ENCODE data around the gene EXOC3.

The EXOC3 gene

DNA sequence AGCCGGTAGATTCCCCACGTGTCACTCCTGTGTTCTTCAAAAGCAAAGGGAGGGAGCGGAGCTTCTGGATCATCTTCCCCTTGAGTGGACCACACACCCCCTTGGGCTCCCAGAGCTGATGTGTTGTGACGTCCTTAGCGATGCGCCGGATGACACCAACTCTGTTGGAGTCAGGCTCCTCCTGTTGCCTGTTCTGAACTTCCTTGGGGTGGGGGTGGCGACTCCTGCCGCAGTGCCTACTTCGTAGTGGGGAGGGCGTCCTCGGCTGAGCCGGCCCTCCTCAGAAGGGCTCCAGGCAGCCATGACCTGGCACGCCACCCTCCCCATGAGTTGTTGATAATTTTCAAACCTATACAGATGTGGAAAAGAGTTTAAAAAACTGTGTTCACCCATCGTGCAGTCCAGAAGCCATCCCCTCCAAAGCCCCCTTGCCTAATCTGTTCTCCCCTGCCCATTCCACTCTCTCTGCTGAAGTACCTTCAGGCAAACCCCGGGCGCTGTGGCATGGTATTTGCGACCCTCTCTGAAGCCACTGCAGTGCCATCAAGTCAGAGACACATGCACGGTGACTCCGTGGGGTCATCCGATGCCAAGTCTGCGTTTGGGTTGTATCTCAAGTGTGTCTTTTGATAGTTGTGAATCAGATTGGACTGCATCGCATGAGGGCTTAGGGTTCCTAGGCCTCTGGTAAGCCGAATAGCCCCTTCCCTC, 16.7 kb downstream of the EXOC3 start:
- no peak overlapping the region for H3K27ac ChIP-seq (ENCODE audit: low read length)
- no peaks in the 10 kb centered on the region for H3K27me3 ChIP-seq (ENCODE audit: control insufficient read depth, insufficient read depth, low read length)
- peaks cover 16% of the 10 kb centered on the region for H3K36me3 ChIP-seq (ENCODE audit: control insufficient read depth, insufficient read depth, low read length)
- H3K4me1 ChIP-seq (ENCODE audit: control insufficient read depth, insufficient read depth, low read length): peaks cover 4% of the 10 kb centered on the region
- no CpG with 5 or more reads among the region's 24 CpGs for WGBS (ENCODE audit: insufficient coverage, insufficient read length)
- no peaks in the 10 kb centered on the region for H3K9me3 ChIP-seq (ENCODE audit: control insufficient read depth, insufficient read depth, low read length)
- H3K4me3 ChIP-seq (ENCODE audit: low read length): no peak overlapping the region
- no peak for DNase-seq (ENCODE audit: low read depth, low spot score)

DNA sequence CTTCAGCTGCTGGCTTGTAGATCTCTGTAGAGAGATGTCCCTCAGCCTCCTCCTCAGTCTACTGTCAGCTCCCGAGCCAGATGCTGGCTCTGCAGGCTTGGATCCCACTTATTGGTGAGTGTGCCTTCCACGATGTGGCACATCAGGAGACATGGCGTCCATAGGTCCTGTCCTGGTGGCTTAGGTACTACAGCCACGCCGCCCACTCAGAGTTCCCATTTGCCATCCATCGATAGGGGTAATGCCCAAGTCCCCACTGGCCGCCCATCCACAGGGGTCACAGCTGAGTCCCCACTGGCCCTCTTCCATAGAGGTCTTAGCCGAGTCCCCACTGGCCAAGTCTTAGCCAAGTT, 17.3 kb downstream of the EXOC3 start:
- DNase-seq (ENCODE audit: low read depth, low spot score): no peak
- Histone ChIP-seq H3K36me3 (ENCODE audit: control insufficient read depth, insufficient read depth, low read length) (peaks cover 16% of the 10 kb centered on the region), H3K4me3 (ENCODE audit: low read length) (no peak overlapping the region), H3K27ac (ENCODE audit: low read length) (no peak overlapping the region), H3K9me3 (ENCODE audit: control insufficient read depth, insufficient read depth, low read length) (no peaks in the 10 kb centered on the region), H3K4me1 (ENCODE audit: control insufficient read depth, insufficient read depth, low read length) (no peaks in the 10 kb centered on the region), H3K27me3 (ENCODE audit: control insufficient read depth, insufficient read depth, low read length) (no peaks in the 10 kb centered on the region)
- no CpG with 5 or more reads among the region's 8 CpGs for WGBS (ENCODE audit: insufficient coverage, insufficient read length)

DNA sequence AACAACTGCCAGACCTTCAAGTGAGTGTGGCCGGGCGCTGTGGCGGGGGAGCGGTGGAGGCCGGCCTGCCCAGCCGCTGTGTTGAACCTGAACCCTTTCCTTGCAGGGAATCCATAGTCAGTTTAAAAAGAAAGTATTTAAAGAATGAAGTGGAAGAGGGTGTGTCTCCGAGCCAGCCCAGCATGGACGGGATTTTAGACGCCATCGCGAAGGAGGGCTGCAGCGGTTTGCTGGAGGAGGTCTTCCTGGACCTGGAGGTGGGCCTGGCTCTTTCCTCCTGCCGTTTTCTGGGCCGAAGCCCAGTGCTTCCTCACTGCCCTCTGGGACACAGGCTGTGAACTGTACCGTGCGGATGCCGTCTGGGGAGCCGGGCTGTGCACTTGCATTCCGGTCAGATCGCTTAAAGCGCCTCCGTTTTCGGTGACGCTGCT, 19.1 kb downstream of the EXOC3 start:
- Histone ChIP-seq H3K27me3 (ENCODE audit: control insufficient read depth, insufficient read depth, low read length) (no peaks in the 10 kb centered on the region), H3K4me3 (ENCODE audit: low read length) (no peak overlapping the region), H3K27ac (ENCODE audit: low read length) (no peak overlapping the region), H3K9me3 (ENCODE audit: control insufficient read depth, insufficient read depth, low read length) (no peaks in the 10 kb centered on the region), H3K4me1 (ENCODE audit: control insufficient read depth, insufficient read depth, low read length) (no peaks in the 10 kb centered on the region), H3K36me3 (ENCODE audit: control insufficient read depth, insufficient read depth, low read length) (peaks cover 18% of the 10 kb centered on the region)
- WGBS (ENCODE audit: insufficient coverage, insufficient read length): no CpG with 5 or more reads among the region's 24 CpGs
- DNase-seq (ENCODE audit: low read depth, low spot score): no peak

DNA sequence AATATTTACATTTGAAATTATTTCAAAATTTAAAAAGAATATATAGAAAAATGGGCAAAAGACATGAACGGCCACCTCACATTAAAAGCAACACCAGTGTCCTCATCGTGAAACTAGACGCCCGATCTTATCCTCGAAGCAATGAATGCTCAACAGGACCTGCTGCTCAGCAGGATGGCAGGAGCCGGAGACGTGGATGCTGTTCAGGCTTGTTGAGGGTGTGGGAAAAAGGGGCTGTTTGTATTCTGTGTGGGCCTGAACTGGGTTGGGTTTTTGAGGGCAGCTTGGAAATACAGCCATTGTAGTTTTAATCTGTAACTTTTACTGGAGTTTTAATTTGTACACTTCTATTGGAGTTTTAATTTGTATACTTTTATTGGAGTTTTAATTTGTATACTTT, 20.3 kb downstream of the EXOC3 start:
- H3K9me3 ChIP-seq (ENCODE audit: control insufficient read depth, insufficient read depth, low read length): no peaks in the 10 kb centered on the region
- WGBS (ENCODE audit: insufficient coverage, insufficient read length): no CpG with 5 or more reads among the region's 7 CpGs
- peaks cover 18% of the 10 kb centered on the region for H3K36me3 ChIP-seq (ENCODE audit: control insufficient read depth, insufficient read depth, low read length)

DNA sequence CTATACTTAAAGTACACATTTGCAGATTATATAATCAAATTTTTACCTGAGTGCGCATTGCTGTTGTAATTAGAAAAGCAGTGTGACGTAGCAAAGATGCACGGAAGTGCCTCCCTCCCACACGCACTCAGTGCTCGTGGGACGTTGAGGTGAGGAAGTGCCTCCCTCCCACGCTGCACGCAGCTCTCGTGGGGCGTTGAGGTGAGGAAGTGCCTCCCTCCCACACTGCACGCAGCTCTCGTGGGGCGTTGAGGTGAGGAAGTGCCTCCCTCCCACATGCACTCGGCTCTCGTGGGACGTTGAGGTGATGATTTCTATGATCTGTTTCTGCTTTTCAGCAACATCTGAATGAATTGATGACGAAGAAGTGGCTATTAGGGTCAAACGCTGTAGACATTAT, 21.0 kb downstream of the EXOC3 start:
- H3K9me3 ChIP-seq (ENCODE audit: control insufficient read depth, insufficient read depth, low read length): no peaks in the 10 kb centered on the region
- no peak overlapping the region for H3K4me3 ChIP-seq (ENCODE audit: low read length)
- no peaks in the 10 kb centered on the region for H3K27me3 ChIP-seq (ENCODE audit: control insufficient read depth, insufficient read depth, low read length)
- no peaks in the 10 kb centered on the region for H3K4me1 ChIP-seq (ENCODE audit: control insufficient read depth, insufficient read depth, low read length)
- no peak for DNase-seq (ENCODE audit: low read depth, low spot score)
- no peak overlapping the region for H3K27ac ChIP-seq (ENCODE audit: low read length)
- no CpG with 5 or more reads among the region's 18 CpGs for WGBS (ENCODE audit: insufficient coverage, insufficient read length)
- peaks cover 18% of the 10 kb centered on the region for H3K36me3 ChIP-seq (ENCODE audit: control insufficient read depth, insufficient read depth, low read length)

More for the DNA sequence above, 20.3 kb downstream of the EXOC3 start:
- no peak for DNase-seq (ENCODE audit: low read depth, low spot score)
- H3K4me1 ChIP-seq (ENCODE audit: control insufficient read depth, insufficient read depth, low read length): no peaks in the 10 kb centered on the region
- H3K4me3 ChIP-seq (ENCODE audit: low read length): no peak overlapping the region
- H3K27me3 ChIP-seq (ENCODE audit: control insufficient read depth, insufficient read depth, low read length): no peaks in the 10 kb centered on the region
- H3K27ac ChIP-seq (ENCODE audit: low read length): no peak overlapping the region

DNA sequence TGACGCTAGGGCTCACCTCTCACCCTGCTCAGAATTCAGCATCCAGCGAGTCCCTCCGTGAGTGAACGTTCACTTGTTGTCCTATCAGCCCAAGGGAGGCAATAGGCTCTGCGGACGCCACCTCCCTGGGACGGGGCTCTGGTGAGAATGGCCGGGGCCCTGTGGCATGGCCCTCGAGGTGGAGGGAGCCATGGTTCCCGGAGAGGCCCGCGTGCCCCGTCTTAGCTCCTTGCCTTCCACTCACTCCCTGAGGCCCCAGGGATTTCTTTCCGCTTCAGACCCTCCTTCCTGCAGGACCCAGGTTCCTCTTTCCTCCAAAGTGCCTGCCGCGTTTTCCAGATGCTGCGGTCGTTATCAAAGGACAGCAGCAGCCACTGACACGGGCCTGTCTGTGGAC, 21.5 kb downstream of the EXOC3 start:
- H3K4me1 ChIP-seq (ENCODE audit: control insufficient read depth, insufficient read depth, low read length): no peaks in the 10 kb centered on the region
- H3K9me3 ChIP-seq (ENCODE audit: control insufficient read depth, insufficient read depth, low read length): no peaks in the 10 kb centered on the region
- H3K4me3 ChIP-seq (ENCODE audit: low read length): no peak overlapping the region
- no peak for DNase-seq (ENCODE audit: low read depth, low spot score)
- H3K36me3 ChIP-seq (ENCODE audit: control insufficient read depth, insufficient read depth, low read length): peaks cover 18% of the 10 kb centered on the region
- H3K27me3 ChIP-seq (ENCODE audit: control insufficient read depth, insufficient read depth, low read length): no peaks in the 10 kb centered on the region
- no peak overlapping the region for H3K27ac ChIP-seq (ENCODE audit: low read length)
- no CpG with 5 or more reads among the region's 19 CpGs for WGBS (ENCODE audit: insufficient coverage, insufficient read length)

DNA sequence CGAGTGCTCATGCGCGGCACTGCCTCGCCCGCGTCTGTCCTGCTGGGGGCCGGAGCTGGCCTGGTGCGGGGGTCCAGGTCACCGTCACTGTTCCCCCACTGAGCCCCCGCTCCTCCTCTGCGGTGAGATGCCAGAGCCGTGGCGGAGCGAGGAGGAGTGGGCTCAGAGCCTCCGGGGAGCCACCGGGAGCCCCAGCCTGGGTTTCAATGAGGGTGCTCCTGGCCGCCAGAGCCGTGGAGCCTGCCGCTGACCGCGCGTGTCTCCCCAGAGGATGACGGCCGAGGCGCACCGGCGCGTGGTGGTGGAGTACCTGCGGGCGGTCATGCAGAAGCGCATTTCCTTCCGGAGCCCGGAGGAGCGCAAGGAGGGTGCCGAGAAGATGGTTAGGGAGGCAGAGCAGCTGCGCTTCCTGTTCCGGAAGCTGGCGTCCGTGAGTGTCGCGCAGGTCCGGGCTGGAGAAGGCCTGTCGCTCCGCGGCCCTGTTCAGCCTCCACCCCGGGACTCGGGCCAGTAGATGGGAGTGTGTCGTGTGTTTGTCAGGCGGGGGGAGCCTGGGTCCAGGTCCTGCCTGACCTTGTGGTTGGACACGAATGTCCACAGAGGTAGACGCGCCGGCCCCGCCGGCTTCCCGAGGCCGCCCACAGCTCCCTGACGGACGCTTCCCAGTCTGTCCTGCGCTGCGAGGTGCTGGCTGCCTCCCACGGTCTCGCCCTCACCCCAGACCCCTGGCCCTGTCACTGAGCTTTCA, 22.0 kb downstream of the EXOC3 start:
- H3K27me3 ChIP-seq (ENCODE audit: control insufficient read depth, insufficient read depth, low read length): no peaks in the 10 kb centered on the region
- no peaks in the 10 kb centered on the region for H3K4me1 ChIP-seq (ENCODE audit: control insufficient read depth, insufficient read depth, low read length)
- H3K36me3 ChIP-seq (ENCODE audit: control insufficient read depth, insufficient read depth, low read length): peaks cover 12% of the 10 kb centered on the region
- no peak overlapping the region for H3K27ac ChIP-seq (ENCODE audit: low read length)
- no peaks in the 10 kb centered on the region for H3K9me3 ChIP-seq (ENCODE audit: control insufficient read depth, insufficient read depth, low read length)
- H3K4me3 ChIP-seq (ENCODE audit: low read length): no peak overlapping the region
- no peak for DNase-seq (ENCODE audit: low read depth, low spot score)
- WGBS (ENCODE audit: insufficient coverage, insufficient read length): no CpG with 5 or more reads among the region's 63 CpGs

DNA sequence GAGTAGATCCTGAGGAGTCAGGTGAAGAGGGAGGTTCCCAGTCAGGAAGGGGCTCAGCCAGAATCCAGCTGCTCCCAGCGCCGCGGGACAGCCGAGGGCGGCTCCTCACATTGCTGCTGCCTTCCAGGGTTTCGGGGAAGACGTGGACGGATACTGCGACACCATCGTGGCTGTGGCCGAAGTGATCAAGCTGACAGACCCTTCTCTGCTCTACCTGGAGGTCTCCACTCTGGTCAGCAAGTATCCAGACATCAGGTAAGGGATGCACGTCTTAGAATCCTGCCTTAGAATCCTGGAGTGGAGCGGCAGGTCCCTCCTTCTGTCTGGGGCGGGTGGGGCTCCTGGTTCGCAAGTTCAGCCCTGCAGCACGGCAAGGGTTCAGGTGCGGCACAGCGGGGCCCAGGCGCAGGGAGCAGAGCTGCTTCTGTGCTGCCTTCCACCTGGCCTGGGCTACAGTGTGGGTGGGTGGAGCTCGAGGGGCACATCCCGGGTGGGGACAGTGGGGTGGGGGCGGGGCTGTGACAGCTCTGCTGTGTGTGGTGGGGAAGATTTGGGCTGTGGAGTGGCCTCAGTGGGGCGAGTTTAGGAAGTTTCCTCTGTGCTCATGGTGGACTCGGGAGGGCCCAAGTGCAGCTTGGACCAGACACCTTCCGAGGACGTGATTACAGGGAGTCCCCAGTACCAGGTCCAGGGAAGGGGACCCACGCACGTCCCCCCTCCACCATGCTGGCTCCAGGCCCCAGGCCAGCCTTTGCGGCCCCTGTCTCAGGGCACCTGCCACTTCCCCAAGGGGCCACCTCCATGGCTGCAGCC, 22.8 kb downstream of the EXOC3 start:
- Histone ChIP-seq H3K4me1 (ENCODE audit: control insufficient read depth, insufficient read depth, low read length) (no peaks in the 10 kb centered on the region), H3K27me3 (ENCODE audit: control insufficient read depth, insufficient read depth, low read length) (no peaks in the 10 kb centered on the region), H3K9me3 (ENCODE audit: control insufficient read depth, insufficient read depth, low read length) (no peaks in the 10 kb centered on the region), H3K36me3 (ENCODE audit: control insufficient read depth, insufficient read depth, low read length) (peaks cover 8% of the 10 kb centered on the region; the same call in 1 of the 2 replicates), H3K4me3 (ENCODE audit: low read length) (no peak overlapping the region), H3K27ac (ENCODE audit: low read length) (no peak overlapping the region)
- no peak for DNase-seq (ENCODE audit: low read depth, low spot score)
- WGBS (ENCODE audit: insufficient coverage, insufficient read length): no CpG with 5 or more reads among the region's 29 CpGs

DNA sequence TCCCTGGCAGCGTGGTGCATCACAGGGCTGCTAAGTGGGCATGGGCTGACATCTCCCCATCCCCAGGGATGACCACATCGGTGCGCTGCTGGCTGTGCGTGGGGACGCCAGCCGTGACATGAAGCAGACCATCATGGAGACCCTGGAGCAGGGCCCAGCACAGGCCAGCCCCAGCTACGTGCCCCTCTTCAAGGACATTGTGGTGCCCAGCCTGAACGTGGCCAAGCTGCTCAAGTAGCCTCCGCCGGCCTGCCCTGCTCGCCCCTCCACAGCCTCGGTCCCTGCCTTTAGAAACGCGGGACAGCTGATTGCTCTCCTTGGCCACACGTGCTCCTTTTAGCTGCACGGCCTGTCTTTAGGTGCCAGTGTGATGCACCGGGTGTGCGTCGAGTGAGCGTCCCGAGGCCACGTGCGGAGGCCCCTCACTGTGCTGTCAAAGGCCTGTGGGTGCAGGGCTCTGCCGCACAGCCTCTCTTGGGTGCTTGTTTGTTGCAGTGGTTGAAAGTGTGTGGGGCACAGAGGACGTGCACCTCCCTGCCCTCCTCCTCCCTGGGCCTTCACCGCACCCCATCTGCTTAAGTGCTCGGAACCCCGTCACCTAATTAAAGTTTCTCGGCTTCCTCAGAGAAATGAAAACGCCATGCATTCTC, 23.8 kb downstream of the EXOC3 start:
- no CpG with 5 or more reads among the region's 30 CpGs for WGBS (ENCODE audit: insufficient coverage, insufficient read length)
- Histone ChIP-seq H3K4me3 (ENCODE audit: low read length) (no peak overlapping the region), H3K4me1 (ENCODE audit: control insufficient read depth, insufficient read depth, low read length) (no peaks in the 10 kb centered on the region), H3K27me3 (ENCODE audit: control insufficient read depth, insufficient read depth, low read length) (no peaks in the 10 kb centered on the region), H3K9me3 (ENCODE audit: control insufficient read depth, insufficient read depth, low read length) (no peaks in the 10 kb centered on the region), H3K27ac (ENCODE audit: low read length) (no peak overlapping the region), H3K36me3 (ENCODE audit: control insufficient read depth, insufficient read depth, low read length) (peaks cover 8% of the 10 kb centered on the region; the same call in 1 of the 2 replicates)
- no peak for DNase-seq (ENCODE audit: low read depth, low spot score)

DNA sequence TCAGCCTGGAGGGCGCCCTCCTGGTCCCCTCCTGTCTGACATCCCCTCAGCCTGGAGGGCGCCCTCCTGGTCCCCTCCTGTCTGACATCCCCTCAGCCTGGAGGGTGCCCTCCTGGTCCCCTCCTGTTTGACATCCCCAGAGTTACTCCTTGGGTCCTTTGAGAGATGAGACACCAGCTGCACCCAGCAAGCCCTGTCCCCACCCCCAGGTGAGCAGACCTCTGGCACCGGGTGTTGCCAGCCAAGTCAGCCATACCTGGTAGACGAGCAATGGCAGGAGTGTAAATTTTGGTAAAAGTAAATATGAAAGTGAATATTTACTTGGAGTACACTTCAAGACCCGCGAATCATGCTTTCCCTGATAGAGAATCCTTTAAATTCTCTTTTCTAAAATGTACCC, 25.4 kb downstream of the EXOC3 start:
- Histone ChIP-seq H3K27me3 (ENCODE audit: control insufficient read depth, insufficient read depth, low read length) (peaks cover under 1% of the 10 kb centered on the region; the same call in 1 of the 2 replicates), H3K4me1 (ENCODE audit: control insufficient read depth, insufficient read depth, low read length) (no peaks in the 10 kb centered on the region), H3K9me3 (ENCODE audit: control insufficient read depth, insufficient read depth, low read length) (no peaks in the 10 kb centered on the region), H3K36me3 (ENCODE audit: control insufficient read depth, insufficient read depth, low read length) (peaks cover 8% of the 10 kb centered on the region; the same call in 1 of the 2 replicates), H3K27ac (ENCODE audit: low read length) (no peak overlapping the region), H3K4me3 (ENCODE audit: low read length) (no peak overlapping the region)
- no CpG with 5 or more reads among the region's 6 CpGs for WGBS (ENCODE audit: insufficient coverage, insufficient read length)
- DNase-seq (ENCODE audit: low read depth, low spot score): no peak

Data from iPS DF 6.9 (cell line).